H9 (cell line): ENCODE results near the gene PLCH1. TPM values are rescaled to one million over a fixed set of nuclear protein-coding genes. Genes with fewer than 3 reads are reported as not detected.

Experiments
- DNase-seq: peaks from one replicate; pipeline ENCODE4 v3.0.0-alpha.2; 2017
- H2AFZ ChIP-seq: one replicate; pipeline ENCODE4 v1.6.1; 2013; ENCODE audit warnings: mild to moderate bottlenecking, low read length, control low read depth, moderate library complexity
- H2AK5ac ChIP-seq: 2 replicates; pipeline ENCODE4 v1.6.1; 2013; ENCODE audit warnings: low read length, control low read depth, mixed read lengths; ENCODE audit not compliant: insufficient read length
- H2BK120ac ChIP-seq: one replicate; pipeline ENCODE4 v1.6.1; 2013; ENCODE audit warnings: low read depth, mild to moderate bottlenecking, low read length, control low read depth, inconsistent platforms; ENCODE audit not compliant: poor library complexity, severe bottlenecking
- H2BK12ac ChIP-seq: 2 replicates; pipeline ENCODE4 v1.6.1; 2013; ENCODE audit warnings: low read length, control low read depth, mixed read lengths, low read depth; ENCODE audit not compliant: insufficient read length
- H2BK15ac ChIP-seq: 2 replicates; pipeline ENCODE4 v1.6.1; 2013; ENCODE audit warnings: low read depth, low read length, control low read depth
- H2BK20ac ChIP-seq: one replicate; pipeline ENCODE4 v1.6.1; 2013; ENCODE audit warnings: low read depth, mild to moderate bottlenecking, low read length, control low read depth, inconsistent platforms; ENCODE audit not compliant: poor library complexity, severe bottlenecking
- H2BK5ac ChIP-seq: 2 replicates; pipeline ENCODE4 v1.6.1; 2013; ENCODE audit warnings: low read length, control low read depth, mixed read lengths; ENCODE audit not compliant: insufficient read length
- H3K14ac ChIP-seq: 2 replicates; pipeline ENCODE4 v1.6.1; 2013; ENCODE audit warnings: low read length, control low read depth; ENCODE audit not compliant: insufficient read depth
- H3K18ac ChIP-seq: 2 replicates; pipeline ENCODE4 v1.6.1; 2013; ENCODE audit warnings: low read depth, mild to moderate bottlenecking, mixed read lengths, low read length, control low read depth; ENCODE audit not compliant: insufficient read length
- H3K23ac ChIP-seq: 2 replicates; pipeline ENCODE4 v1.6.1; 2013; ENCODE audit warnings: low read length, control low read depth, mixed read lengths, low read depth; ENCODE audit not compliant: insufficient read length
- H3K23me2 ChIP-seq: 2 replicates; pipeline ENCODE4 v1.6.1; 2013; ENCODE audit warnings: low read depth, mild to moderate bottlenecking, mixed read lengths, low read length, control low read depth; ENCODE audit not compliant: insufficient read length, poor library complexity, severe bottlenecking
- H3K27ac ChIP-seq: 2 replicates; pipeline ENCODE4 v1.5.1; 2013; ENCODE audit warnings: low read length, control low read depth, mixed read lengths, low read depth; ENCODE audit not compliant: insufficient read length
- H3K27me3 ChIP-seq: 2 replicates; pipeline ENCODE4 v1.6.1; 2013; ENCODE audit warnings: low read length, control low read depth, inconsistent platforms; ENCODE audit not compliant: insufficient read depth
- H3K4ac ChIP-seq: 2 replicates; pipeline ENCODE4 v1.6.1; 2013; ENCODE audit warnings: low read depth, mild to moderate bottlenecking, control low read depth, inconsistent platforms, low read length, moderate library complexity
- H3K4me1 ChIP-seq: 2 replicates; pipeline ENCODE4 v1.6.1; 2013; ENCODE audit warnings: low read length, control low read depth, inconsistent platforms; ENCODE audit not compliant: insufficient read depth
- H3K4me2 ChIP-seq: 2 replicates; pipeline ENCODE4 v1.6.1; 2013; ENCODE audit warnings: low read length, control low read depth, mixed read lengths; ENCODE audit not compliant: insufficient read length, insufficient read depth
- H3K56ac ChIP-seq: 2 replicates; pipeline ENCODE4 v1.6.1; 2013; ENCODE audit warnings: low read depth, mild to moderate bottlenecking, mixed read lengths, low read length, control low read depth; ENCODE audit not compliant: insufficient read length
- H3K79me1 ChIP-seq: 2 replicates; pipeline ENCODE4 v1.6.1; 2013; ENCODE audit warnings: low read depth, mild to moderate bottlenecking, moderate library complexity, low read length, control low read depth, inconsistent platforms; ENCODE audit not compliant: insufficient read depth, poor library complexity, severe bottlenecking
- H3K79me2 ChIP-seq: 2 replicates; pipeline ENCODE4 v1.6.1; 2013; ENCODE audit warnings: low read length, control low read depth, inconsistent platforms; ENCODE audit not compliant: insufficient read depth
- H3K9ac ChIP-seq: 2 replicates; pipeline ENCODE4 v1.6.1; 2013; ENCODE audit warnings: low read length, control low read depth, mixed read lengths; ENCODE audit not compliant: insufficient read length; ENCODE audit errors: extremely low read depth
- H3K9me3 ChIP-seq: one replicate; pipeline ENCODE4 v1.6.1; 2013; ENCODE audit warnings: low read depth, low read length, inconsistent platforms; ENCODE audit not compliant: control insufficient read depth
- H3T11ph ChIP-seq: one replicate; pipeline ENCODE4 v1.6.1; 2013; ENCODE audit warnings: mild to moderate bottlenecking, low read length, control low read depth, inconsistent platforms
- H4K20me1 ChIP-seq: one replicate; pipeline ENCODE4 v1.6.1; 2013; ENCODE audit not compliant: control insufficient read depth, insufficient read length, insufficient read depth
- H4K5ac ChIP-seq: 2 replicates; pipeline ENCODE4 v1.6.1; 2013; ENCODE audit warnings: low read depth, mild to moderate bottlenecking, mixed read lengths, low read length, control low read depth; ENCODE audit not compliant: insufficient read length
- H4K8ac ChIP-seq: replicated peaks from 2 replicates; pipeline ENCODE4 v1.6.1; 2013; ENCODE audit warnings: low read length, control low read depth, mixed read lengths, low read depth; ENCODE audit not compliant: insufficient read length
- H4K91ac ChIP-seq: 2 replicates; pipeline ENCODE4 v1.6.1; 2013; ENCODE audit warnings: low read depth, mild to moderate bottlenecking, moderate library complexity, mixed read lengths, low read length, control low read depth; ENCODE audit not compliant: insufficient read length
- H3K27ac Mint-ChIP-seq, 3 experiments: 2 replicates in 2 of 3; 3 replicates in 1 of 3; pipeline ENCODE4 v1.8.0; 2020 to 2021; ENCODE audit warnings: mixed read lengths in 3 of 3, mild to moderate bottlenecking in 1 of 3, moderate library complexity in 1 of 3
- H3K27me3 Mint-ChIP-seq: 2 replicates; pipeline ENCODE4 v1.8.0; 2021; ENCODE audit warnings: low read depth, mild to moderate bottlenecking, moderate library complexity, mixed read lengths
- H3K36me3 Mint-ChIP-seq, 3 experiments: 2 replicates in 2 of 3; 3 replicates in 1 of 3; pipeline ENCODE4 v1.8.0; 2020 to 2021; ENCODE audit warnings: low read depth in 3 of 3, mixed read lengths in 3 of 3; ENCODE audit not compliant: insufficient read depth in 1 of 3
- H3K4me1 Mint-ChIP-seq, 2 experiments: 2 replicates each; pipeline ENCODE4 v1.8.0; 2020; ENCODE audit warnings: mixed read lengths in 2 of 2
- H3K4me3 Mint-ChIP-seq, 2 experiments: 2 replicates in 1 of 2; 3 replicates in 1 of 2; pipeline ENCODE4 v1.8.0; 2020 to 2021; ENCODE audit warnings: mild to moderate bottlenecking in 2 of 2, mixed read lengths in 2 of 2, moderate library complexity in 1 of 2
- H3K9me3 Mint-ChIP-seq, 2 experiments: 2 replicates in 1 of 2; 3 replicates in 1 of 2; pipeline ENCODE4 v1.8.0; 2020; ENCODE audit warnings: mild to moderate bottlenecking in 2 of 2, mixed read lengths in 2 of 2, moderate library complexity in 1 of 2
- WGBS: extraction: QIAGEN DNeasy Blood & Tissue Kit; methylation state at CpG from one replicate; pipeline ENCODE4 v1.1.7; 2013; ENCODE audit warnings: missing lambda C conversion rate, low lambda C conversion rate, mixed read lengths; ENCODE audit not compliant: insufficient read length; ENCODE audit errors: extremely low coverage; 5-methylcytosine and 5-hydroxymethylcytosine counted together
- total RNA-seq: library from RNA; stranded (reverse); gene quantifications from 2 replicates; pipeline ENCODE4 v1.2.1, GENCODE V29; 2021
- TF ChIP-seq, protein P1 (sequence below): fragments of 200-600 bp; sonication (generic); conservative IDR thresholded peaks from 3 replicates; pipeline ENCODE4 v1.8.0; 2021; ENCODE audit warnings: antibody characterized with exemption, mild to moderate bottlenecking

The PLCH1 gene
- total RNA-seq, 1 experiment from 2014 or later: 19.0 TPM

DNA sequence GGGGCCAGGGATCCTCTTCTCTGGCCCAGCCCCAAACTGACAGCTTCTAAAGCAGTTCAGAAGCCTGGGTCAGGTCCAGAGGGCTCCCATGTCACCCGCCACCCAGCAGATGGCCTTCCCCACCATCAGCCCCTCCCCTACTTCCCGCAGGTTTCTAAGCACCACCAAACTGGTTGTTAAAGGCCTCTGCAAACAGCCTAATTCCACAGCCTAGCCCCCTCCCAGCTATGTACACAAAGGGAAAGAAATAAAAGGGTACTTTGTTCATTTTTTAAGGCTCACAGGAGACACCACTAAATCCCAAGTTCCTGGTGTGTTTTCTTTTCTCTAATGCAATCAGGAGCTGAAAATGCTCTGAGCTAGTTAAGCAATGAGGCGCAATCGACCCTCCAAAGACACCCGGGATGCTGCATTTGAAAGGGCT is 30.6 kb downstream of the PLCH1 start:
- peak; percentile 66 for DNase-seq
- no peak overlapping the region for H3K27ac Mint-ChIP-seq
- H3K27ac ChIP-seq: no peak overlapping the region

More for the DNA sequence above, 30.6 kb downstream of the PLCH1 start:
- no peak overlapping the region for H2BK12ac ChIP-seq
- H3K27me3 Mint-ChIP-seq: no peaks in the 10 kb centered on the region
- peaks cover 19 to 20% of the 10 kb centered on the region in 2 experiments for H3K4me1 Mint-ChIP-seq
- no peak overlapping the region for H2BK120ac ChIP-seq
- H3K14ac ChIP-seq: no peak overlapping the region
- H3K23me2 ChIP-seq: no peaks in the 10 kb centered on the region
- H3K23ac ChIP-seq: no peak overlapping the region
- H2BK5ac ChIP-seq: no peak overlapping the region
- H4K20me1 ChIP-seq: no peaks in the 10 kb centered on the region
- no peak overlapping the region for H2BK15ac ChIP-seq
- H3K4me3 Mint-ChIP-seq: no peak overlapping the region
- no peaks in the 10 kb centered on the region for H3K27me3 ChIP-seq
- no peak overlapping the region for H3K56ac ChIP-seq
- H3K4me1 ChIP-seq: no peaks in the 10 kb centered on the region; the same call in 1 of the 2 replicates
- H2AK5ac ChIP-seq: no peak overlapping the region
- no peak overlapping the region for H4K5ac ChIP-seq
- H3K36me3 Mint-ChIP-seq: peaks cover 24 to 27% (median 26%) of the 10 kb centered on the region in 3 experiments
- peaks cover 15% of the 10 kb centered on the region for H3K9me3 ChIP-seq
- no peaks in the 10 kb centered on the region for H3K79me1 ChIP-seq
- no peak overlapping the region for H3K4ac ChIP-seq
- peak overlapping the region; percentile 30 for H2BK20ac ChIP-seq
- no peak overlapping the region for H3K4me2 ChIP-seq
- H2AFZ ChIP-seq: no peak overlapping the region
- peaks cover 11 to 20% of the 10 kb centered on the region in 2 experiments for H3K9me3 Mint-ChIP-seq
- no peaks in the 10 kb centered on the region for H3K79me2 ChIP-seq
- TF ChIP-seq, protein P1, sequence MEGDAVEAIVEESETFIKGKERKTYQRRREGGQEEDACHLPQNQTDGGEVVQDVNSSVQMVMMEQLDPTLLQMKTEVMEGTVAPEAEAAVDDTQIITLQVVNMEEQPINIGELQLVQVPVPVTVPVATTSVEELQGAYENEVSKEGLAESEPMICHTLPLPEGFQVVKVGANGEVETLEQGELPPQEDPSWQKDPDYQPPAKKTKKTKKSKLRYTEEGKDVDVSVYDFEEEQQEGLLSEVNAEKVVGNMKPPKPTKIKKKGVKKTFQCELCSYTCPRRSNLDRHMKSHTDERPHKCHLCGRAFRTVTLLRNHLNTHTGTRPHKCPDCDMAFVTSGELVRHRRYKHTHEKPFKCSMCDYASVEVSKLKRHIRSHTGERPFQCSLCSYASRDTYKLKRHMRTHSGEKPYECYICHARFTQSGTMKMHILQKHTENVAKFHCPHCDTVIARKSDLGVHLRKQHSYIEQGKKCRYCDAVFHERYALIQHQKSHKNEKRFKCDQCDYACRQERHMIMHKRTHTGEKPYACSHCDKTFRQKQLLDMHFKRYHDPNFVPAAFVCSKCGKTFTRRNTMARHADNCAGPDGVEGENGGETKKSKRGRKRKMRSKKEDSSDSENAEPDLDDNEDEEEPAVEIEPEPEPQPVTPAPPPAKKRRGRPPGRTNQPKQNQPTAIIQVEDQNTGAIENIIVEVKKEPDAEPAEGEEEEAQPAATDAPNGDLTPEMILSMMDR: peak; percentile 19; the same call in 1 of the 3 replicates
- no CpG with 5 or more reads among the region's 5 CpGs for WGBS
- H4K8ac ChIP-seq: no peak overlapping the region
- H3T11ph ChIP-seq: no peak overlapping the region
- H4K91ac ChIP-seq: no peak overlapping the region
- H3K18ac ChIP-seq: no peak overlapping the region
- no peak overlapping the region for H3K9ac ChIP-seq
